ENCODE data around the gene HOXB9.

HOXB9 gene

GRCh38 chr17:48597778-48598631, 28.2 kb downstream of the HOXB9 start:
- Histone ChIP-seq H3K9me2 (ENCODE audit: low read depth, low read length) (no peaks in the 10 kb centered on the region), H3K4me1 (ENCODE audit: insufficient read depth, low read length, severe bottlenecking) (no peaks in the 10 kb centered on the region), H3K4me2 (ENCODE audit: low read length) (no peak overlapping the region), H3K27me3 (ENCODE audit: insufficient read depth, low read length) (peaks cover 5% of the 10 kb centered on the region; the same call in 1 of the 2 replicates), H3K4me3 (ENCODE audit: low read depth, low read length, poor library complexity, severe bottlenecking) (no peak overlapping the region), H3K36me3 (ENCODE audit: insufficient read depth, low read length) (no peaks in the 10 kb centered on the region), H3F3A (ENCODE audit: insufficient read depth, low read length) (no peaks in the 10 kb centered on the region), H3K27ac (ENCODE audit: low read depth, low read length, poor library complexity, severe bottlenecking) (no peak overlapping the region), H2AFZ (ENCODE audit: low read length) (no peak overlapping the region), H4K20me1 (ENCODE audit: insufficient read depth, low read length) (no peaks in the 10 kb centered on the region), H3K79me2 (ENCODE audit: insufficient read depth, low read length) (no peaks in the 10 kb centered on the region), H3K9ac (ENCODE audit: low read length) (no peak overlapping the region), H3K9me3 (ENCODE audit: low read length) (no peaks in the 10 kb centered on the region)
- TF ChIP-seq EZH2 (IDR thresholded peaks at IDR 0.05; ENCODE audit: borderline replicate concordance, low read length) (no peak), CTCF (IDR thresholded peaks at IDR 0.05; ENCODE audit: low read length) (no peak)

- Histone ChIP-seq H3K9me2 (ENCODE audit: low read depth, low read length) (no peaks in the 10 kb centered on the region), H2AFZ (ENCODE audit: low read length) (no peak overlapping the region), H3K27ac (ENCODE audit: low read depth, low read length, poor library complexity, severe bottlenecking) (no peak overlapping the region), H4K20me1 (ENCODE audit: insufficient read depth, low read length) (no peaks in the 10 kb centered on the region), H3K4me1 (ENCODE audit: insufficient read depth, low read length, severe bottlenecking) (no peaks in the 10 kb centered on the region), H3K4me2 (ENCODE audit: low read length) (no peak overlapping the region), H3K4me3 (ENCODE audit: low read depth, low read length, poor library complexity, severe bottlenecking) (no peak overlapping the region), H3K79me2 (ENCODE audit: insufficient read depth, low read length) (no peaks in the 10 kb centered on the region), H3F3A (ENCODE audit: insufficient read depth, low read length) (no peaks in the 10 kb centered on the region), H3K9me3 (ENCODE audit: low read length) (no peaks in the 10 kb centered on the region), H3K27me3 (ENCODE audit: insufficient read depth, low read length) (peaks cover 5% of the 10 kb centered on the region; the same call in 1 of the 2 replicates), H3K36me3 (ENCODE audit: insufficient read depth, low read length) (no peaks in the 10 kb centered on the region), H3K9ac (ENCODE audit: low read length) (no peak overlapping the region)
- TF ChIP-seq CTCF (IDR thresholded peaks at IDR 0.05; ENCODE audit: low read length) (no peak), EZH2 (IDR thresholded peaks at IDR 0.05; ENCODE audit: borderline replicate concordance, low read length) (no peak)
Observed at GRCh38 chr17:48597528-48597777, 28.7 kb downstream of the HOXB9 start.

- no peak overlapping the region for H3K9ac ChIP-seq (ENCODE audit: low read length)
Observed at GRCh38 chr17:48596735-48597527, 29.2 kb downstream of the HOXB9 start.

More at GRCh38 chr17:48596735-48597527, 29.2 kb downstream of the HOXB9 start:
- Histone ChIP-seq H3K4me3 (ENCODE audit: low read depth, low read length, poor library complexity, severe bottlenecking) (no peak overlapping the region), H3K4me1 (ENCODE audit: insufficient read depth, low read length, severe bottlenecking) (no peaks in the 10 kb centered on the region), H2AFZ (ENCODE audit: low read length) (no peak overlapping the region), H3K27me3 (ENCODE audit: insufficient read depth, low read length) (peaks cover 3% of the 10 kb centered on the region; the same call in 1 of the 2 replicates), H4K20me1 (ENCODE audit: insufficient read depth, low read length) (no peaks in the 10 kb centered on the region), H3K79me2 (ENCODE audit: insufficient read depth, low read length) (no peaks in the 10 kb centered on the region), H3K9me2 (ENCODE audit: low read depth, low read length) (no peaks in the 10 kb centered on the region), H3K4me2 (ENCODE audit: low read length) (no peak overlapping the region), H3K27ac (ENCODE audit: low read depth, low read length, poor library complexity, severe bottlenecking) (no peak overlapping the region), H3K9me3 (ENCODE audit: low read length) (no peaks in the 10 kb centered on the region), H3F3A (ENCODE audit: insufficient read depth, low read length) (no peaks in the 10 kb centered on the region), H3K36me3 (ENCODE audit: insufficient read depth, low read length) (no peaks in the 10 kb centered on the region)
- TF ChIP-seq EZH2 (IDR thresholded peaks at IDR 0.05; ENCODE audit: borderline replicate concordance, low read length) (no peak), CTCF (IDR thresholded peaks at IDR 0.05; ENCODE audit: low read length) (no peak)

Measured in OCI-LY1 (cell line).